A549 treated with AZD9567 at 1 μM for 4 hours (cell line): ENCODE measurements around the gene TTC23. TPM values are rescaled to one million over a fixed set of nuclear protein-coding genes. Genes with fewer than 3 reads are reported as not detected.

Experiments used
- total RNA-seq: library from RNA; stranded (reverse); fragments of 200-300 nt; extraction: Qiagen RNA extraction; gene quantifications from 5 replicates; pipeline ENCODE4 v1.2.3, GENCODE V29; 2022; ENCODE audit not compliant: insufficient read depth

The TTC23 gene, protein sequence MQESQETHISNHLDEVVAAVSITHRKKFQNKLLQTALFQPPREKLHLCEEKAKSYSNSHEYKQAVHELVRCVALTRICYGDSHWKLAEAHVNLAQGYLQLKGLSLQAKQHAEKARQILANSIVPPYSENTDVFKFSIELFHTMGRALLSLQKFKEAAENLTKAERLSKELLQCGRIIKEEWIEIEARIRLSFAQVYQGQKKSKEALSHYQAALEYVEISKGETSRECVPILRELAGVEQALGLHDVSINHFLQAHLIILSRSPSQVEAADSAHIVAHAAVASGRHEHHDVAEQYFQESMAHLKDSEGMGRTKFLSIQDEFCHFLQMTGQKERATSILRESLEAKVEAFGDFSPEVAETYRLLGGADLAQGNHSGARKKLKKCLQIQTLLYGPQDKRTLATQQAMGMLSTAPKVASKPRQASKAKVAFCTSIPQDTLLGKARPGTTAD
- total RNA-seq, result 9.5 to 19.5 TPM (median 11.0 TPM) in 5 replicates

DNA sequence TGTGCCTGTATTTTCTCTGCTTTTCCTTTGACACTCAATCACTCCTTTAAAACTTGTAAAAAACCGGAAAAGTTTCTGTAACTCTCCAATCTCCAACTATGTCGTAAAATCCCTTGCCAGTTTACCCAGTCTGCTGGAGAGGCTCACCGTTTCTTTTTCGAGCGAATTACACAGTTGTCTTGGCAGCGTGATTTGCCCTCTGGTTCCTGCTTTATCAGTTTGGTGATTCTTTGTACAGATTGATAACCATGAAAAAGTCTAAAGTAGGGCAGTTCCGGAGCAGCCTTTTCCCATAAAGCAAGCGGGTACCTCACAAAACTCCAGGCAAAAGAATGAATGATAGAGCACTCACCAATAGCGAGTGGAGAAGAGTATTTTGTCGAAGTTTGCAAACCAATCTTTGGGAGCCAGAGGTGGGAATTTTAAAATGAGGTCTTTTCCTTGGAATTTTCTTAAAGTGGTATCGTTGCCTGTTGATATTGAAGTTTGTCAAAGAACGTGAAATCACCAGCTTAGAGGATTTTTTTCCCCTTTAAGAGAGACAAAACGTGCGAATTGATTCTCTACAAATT, at the start of gene TTC23:
Gene TTC23, minus strand, starts transcription at position 312 of the 572 bp plus-strand sequence. CDS start 20,869 bp downstream, outside the sequence.

DNA sequence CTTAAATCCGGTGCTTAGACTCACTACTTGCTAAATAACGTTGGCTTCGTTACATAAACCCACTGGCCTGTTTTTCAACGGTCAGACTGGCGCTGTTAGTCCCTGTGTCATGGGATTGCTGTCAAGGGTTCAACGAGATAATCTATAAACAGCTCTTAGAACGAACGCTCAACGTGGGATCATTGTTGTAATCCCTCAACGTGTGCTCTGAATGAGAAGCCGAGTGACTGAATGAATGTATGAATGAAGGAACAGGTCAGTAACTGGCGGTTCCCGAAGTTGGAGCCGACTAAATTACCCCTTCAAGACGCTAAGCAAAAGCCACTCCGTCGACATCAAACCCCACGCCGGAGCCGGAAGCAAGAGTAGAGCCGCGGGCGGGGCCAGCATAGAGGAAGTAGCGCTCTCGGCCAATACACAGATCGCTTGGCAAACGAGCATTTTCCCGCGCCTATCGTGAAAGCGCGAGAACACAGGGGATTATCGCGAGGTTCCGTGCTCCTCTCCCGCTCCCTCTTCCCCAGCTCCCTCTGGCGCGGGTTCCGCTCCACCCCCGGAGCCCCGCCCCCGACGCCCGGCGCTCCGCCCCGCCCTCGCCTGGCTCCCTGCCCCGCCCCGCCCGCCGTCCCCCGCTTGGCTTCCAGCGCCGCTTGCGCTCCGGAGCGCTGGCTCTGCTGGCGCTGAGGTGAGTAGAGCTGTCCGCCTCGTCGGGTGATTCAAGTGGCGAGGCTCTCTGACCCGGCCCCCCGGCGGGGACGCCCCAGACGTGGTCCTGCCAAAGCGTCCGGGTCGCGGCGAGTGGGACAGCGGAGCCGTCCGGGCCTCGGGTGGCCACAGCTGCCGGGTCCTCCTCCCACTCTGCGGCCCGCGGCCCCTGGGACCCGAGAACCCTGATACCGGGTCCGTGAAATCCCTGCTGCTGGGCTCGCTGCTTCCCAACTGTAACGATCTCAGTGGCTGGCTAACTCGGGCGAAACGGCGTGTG, 1.8 kb upstream of the TTC23 start, which contains the start of gene LRRC28:
Gene LRRC28, plus strand, starts transcription at position 625 of the 985 bp plus-strand sequence. CDS start 4,477 bp downstream, outside the sequence.

DNA sequence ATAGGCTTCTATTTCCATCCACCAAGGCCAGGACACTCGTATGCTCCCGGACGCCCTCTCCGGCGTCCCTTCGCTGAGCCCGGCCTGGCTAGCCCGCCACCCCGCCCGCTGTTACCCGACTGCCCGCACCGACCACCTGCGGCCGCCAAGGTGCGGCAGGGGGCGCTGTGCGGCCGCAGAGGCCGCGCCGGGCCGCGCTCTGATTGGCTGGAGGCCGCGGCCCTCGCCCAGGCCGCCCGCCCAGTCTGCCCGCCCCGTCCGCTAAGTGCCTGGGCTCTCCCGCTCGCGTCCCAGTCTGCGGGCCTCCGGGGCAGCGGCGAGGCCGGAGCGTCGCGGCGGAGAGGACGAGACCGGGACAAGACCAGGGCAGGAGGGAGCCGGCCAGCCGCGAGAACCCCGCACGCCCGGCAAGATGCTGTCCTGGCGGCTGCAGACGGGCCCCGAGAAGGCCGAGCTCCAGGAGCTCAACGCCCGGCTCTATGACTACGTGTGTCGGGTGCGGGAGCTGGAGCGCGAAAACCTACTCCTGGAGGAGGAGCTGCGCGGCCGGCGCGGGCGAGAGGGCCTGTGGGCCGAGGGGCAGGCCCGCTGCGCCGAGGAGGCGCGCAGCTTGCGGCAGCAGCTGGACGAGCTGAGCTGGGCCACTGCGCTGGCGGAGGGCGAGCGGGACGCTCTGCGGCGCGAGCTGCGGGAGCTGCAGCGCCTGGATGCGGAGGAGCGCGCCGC, 144.4 kb downstream of the TTC23 start, which contains the start of gene SYNM:
Gene SYNM, plus strand, starts transcription at position 293 of the 726 bp plus-strand sequence. Its CDS starts 120 bp downstream, at position 413.

Other genes starting within 250 kb of the TTC23 start
- 0.08 to 0.10 TPM in 2 of 5 replicates, not detected in the others for gene PGPEP1L, start 241.8 kb downstream of the TTC23 start, total RNA-seq
- 34.7 to 38.4 TPM (median 34.8 TPM) in 5 replicates for gene SYNM, start 144.5 kb downstream of the TTC23 start, total RNA-seq
- 13.2 to 16.9 TPM (median 14.8 TPM) in 5 replicates for gene LRRC28, start 1.9 kb upstream of the TTC23 start, total RNA-seq